Stimulated activated CD8-positive, alpha-beta memory T cell treated with anti-CD3 and anti-CD28 coated beads, Interleukin-2, amount 100 ng/mL, for 1 hour (primary cell): ENCODE measurements around the gene TMEM123.

Source experiments
- DNase-seq, 2 donors: peaks; one replicate each; pipeline ENCODE4 v3.0.0-alpha.2; 2020; ENCODE audit warnings: low read depth in 2 of 2

The TMEM123 gene, protein sequence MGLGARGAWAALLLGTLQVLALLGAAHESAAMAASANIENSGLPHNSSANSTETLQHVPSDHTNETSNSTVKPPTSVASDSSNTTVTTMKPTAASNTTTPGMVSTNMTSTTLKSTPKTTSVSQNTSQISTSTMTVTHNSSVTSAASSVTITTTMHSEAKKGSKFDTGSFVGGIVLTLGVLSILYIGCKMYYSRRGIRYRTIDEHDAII

GRCh38 chr11:102452461-102453301, at the start of gene TMEM123:
Gene TMEM123 (minus strand): TSS chr11:102452765. CDS start chr11:102452623, 142 bp downstream.
- DNase-seq: peak; percentile 79 to 82

- no peak for DNase-seq
Observed at GRCh38 chr11:102500829-102501228, 48.3 kb upstream of the TMEM123 start.

GRCh38 chr11:102499931-102500330, 47.4 kb upstream of the TMEM123 start:
- no peak for DNase-seq

GRCh38 chr11:102499151-102499550, 46.6 kb upstream of the TMEM123 start:
- no peak for DNase-seq

DNA sequence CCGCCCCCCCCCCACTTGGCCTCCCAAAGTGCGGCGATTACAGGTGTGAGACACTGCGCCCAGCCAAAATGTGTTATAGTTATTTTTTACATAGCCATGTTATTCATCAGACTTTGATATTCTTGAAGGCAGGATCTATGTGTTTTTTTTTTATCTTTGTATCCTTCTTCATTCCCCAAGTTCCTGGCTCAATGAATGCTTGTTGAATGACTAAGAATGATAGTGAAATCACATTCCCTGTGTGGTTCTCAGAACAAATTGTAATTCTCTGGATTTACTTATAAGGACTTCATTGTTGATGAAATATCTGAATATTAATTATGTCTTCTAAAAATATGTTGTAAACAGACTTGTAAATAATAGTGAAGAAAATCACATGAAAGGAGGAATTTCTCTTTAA, 44.5 kb upstream of the TMEM123 start:
- DNase-seq: no peak

GRCh38 chr11:102495161-102496042, 42.8 kb upstream of the TMEM123 start:
- DNase-seq: peak; percentile 10 to 14

- DNase-seq: no peak
Observed at GRCh38 chr11:102494216-102494615, 41.7 kb upstream of the TMEM123 start.

- DNase-seq: no peak
Observed at GRCh38 chr11:102493524-102493923, 41.0 kb upstream of the TMEM123 start.

DNA sequence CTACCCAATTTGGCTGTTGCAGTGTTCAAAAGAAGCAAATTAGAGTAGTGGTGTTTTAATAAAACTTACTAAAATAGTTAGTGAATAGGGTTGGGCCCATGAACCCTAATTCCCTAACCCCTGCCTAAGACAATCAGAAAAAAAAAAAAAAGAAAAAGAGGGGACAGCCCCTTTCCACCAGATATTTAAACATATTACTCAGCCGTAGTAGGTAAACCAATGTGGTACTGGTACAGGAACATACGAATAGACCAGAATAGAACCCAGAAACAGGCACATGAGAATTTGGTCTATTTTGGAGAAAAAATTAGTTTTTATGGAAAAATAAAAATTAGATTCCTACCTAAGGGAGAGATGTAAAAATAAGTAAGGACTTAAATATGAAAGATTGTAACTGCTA, 39.4 kb upstream of the TMEM123 start:
- no peak for DNase-seq

DNA sequence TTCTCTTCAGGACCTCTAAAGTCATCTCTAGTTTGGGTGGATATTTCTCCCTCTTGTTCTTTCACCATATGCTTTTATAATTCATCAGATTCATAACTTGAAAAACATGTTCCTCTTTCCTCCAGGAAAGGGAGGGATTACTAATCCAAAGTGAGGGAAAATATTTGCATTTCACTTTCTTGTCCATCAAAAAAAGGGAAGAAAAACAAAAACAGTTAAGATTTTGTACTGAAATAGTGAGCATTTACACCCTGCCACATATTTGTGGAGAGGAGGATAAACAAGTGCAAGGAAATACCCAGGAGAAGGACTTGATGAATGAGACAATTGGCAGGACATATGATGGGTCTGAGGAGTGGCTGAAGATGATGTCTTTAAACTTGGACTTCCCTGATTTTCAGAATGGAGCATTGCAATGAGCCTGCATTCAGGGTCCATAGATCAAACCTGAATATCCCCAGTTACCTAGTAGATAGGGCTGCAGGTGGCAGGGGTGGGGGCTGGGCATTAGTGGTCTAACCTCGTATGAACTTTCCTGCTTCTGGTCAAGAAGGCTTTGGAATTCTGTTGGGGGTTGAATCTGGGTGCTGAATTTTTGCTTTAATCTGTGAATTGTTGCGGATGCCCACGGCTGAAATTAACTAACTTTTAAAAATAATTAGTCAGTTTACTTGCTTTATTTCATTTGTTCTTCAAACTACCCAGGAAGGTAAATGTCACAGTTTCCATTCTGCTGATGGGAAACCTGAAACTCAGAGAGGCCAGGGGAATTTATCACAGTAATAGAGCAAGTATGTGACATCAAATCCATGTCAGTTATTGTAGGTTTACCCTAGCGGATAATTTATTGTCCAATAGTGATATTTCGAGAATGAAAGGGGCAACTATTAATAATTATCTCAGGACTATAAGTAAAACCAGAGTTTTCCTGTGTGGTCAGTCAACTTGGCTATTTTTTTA, 36.9 kb upstream of the TMEM123 start:
- no peak for DNase-seq

- DNase-seq: no peak
Observed at GRCh38 chr11:102488208-102488607, 35.6 kb upstream of the TMEM123 start.

- DNase-seq: no peak
Observed at GRCh38 chr11:102487214-102487613, 34.6 kb upstream of the TMEM123 start.

DNA sequence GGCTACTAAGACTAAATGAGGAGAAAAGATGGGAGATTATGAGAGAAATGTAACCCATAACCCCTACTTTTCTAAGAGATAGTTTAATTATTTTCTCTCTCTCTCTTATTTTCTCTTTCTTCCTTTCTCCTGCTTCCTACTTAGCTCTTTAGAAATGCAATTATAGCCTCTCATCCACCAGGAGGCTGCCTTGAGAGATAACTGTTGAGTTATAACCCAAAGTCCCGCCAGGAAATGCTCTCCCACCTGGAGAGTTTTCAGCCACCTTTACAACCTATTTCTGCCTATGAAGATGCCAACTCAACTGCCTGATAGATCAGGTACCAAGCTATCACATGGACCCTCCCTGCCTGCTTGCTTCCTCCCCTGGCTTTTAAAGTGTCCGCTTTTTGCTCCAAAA, 34.0 kb upstream of the TMEM123 start:
- no peak for DNase-seq

GRCh38 chr11:102485095-102485722, 32.6 kb upstream of the TMEM123 start:
- DNase-seq: no peak

DNA sequence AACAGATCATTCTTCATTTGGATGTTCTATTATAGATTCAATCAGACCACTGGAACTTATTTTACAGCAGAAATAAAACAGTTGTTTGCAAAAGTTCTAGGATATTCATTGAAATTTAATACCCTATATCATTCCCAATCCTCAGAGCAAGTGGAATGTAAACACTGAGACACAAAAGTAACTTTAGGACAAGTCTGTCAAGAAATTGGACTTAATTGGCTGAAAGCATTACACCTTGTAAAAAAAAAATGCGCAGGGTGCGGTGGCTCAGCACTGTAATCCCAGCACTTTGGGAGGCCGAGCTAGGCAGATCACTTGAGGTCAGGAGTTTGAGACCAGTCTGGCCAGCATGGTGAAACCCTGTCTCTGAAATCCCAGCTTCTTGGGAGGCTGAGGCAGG, 29.9 kb upstream of the TMEM123 start:
- DNase-seq: no peak

DNA sequence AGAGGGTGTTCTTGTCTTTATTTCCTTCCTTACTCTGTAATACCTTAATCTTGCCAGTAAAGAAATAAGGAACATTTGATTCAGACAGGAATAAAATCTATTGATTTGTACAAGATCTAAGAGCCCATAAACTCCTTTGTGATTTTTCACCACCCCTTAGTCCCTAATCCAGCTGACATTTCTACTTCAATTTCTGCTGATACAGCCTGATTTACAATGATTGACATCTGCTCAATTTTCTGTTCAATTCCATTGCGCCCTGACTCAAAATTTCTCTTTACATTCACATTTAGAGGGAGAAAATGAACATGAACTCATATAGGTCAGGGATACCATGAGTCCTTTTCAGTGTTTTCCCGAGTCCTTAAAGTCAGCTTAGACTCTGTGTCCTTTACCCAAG, 27.2 kb upstream of the TMEM123 start:
- no peak for DNase-seq

- no peak for DNase-seq
Observed at GRCh38 chr11:102478673-102479299, 26.2 kb upstream of the TMEM123 start.

DNA sequence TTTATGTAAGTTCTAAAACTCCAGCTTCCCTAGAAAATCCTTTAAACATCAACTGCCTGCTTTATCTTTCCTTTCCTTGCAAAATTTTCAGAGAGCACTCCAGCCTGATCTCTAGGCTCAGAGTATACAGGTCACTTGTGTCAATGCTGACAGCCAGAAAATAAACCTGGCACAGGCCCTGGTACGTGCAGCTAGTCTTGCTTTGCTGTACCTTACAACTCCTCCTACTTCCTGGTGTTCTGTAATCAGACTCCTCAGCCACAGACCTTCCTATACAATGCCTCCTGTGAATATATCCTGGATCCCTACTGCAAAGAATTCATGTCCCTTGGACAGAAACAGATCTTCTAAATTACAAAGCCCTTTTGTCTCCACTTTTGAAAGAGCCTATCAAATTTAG, 24.2 kb upstream of the TMEM123 start:
- no peak for DNase-seq

DNA sequence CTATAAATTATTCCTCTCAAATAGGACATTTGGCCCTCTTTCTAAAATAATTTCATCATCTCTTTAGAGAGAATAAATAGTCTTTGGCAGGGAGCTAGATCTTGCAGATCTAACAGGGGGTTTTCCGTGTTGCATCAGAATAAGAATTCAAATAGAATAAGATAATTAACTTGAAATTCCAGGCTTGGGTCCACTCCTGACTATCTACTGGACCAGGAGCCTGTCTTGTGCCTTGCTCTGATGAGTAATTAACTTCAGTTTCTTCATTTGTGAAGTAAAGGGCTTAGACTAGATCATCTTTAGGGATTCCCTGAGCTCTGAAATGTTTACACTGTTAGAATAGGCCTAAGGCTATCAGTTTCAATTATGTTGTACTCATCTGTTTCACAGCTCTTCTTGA, 23.5 kb upstream of the TMEM123 start:
- no peak for DNase-seq

GRCh38 chr11:102473543-102473942, 21.0 kb upstream of the TMEM123 start:
- DNase-seq: no peak
